Activated naive CD4-positive, alpha-beta T cell treated with anti-CD3 and anti-CD28 coated beads, Interleukin-2, amount 50 U/mL, for 24 hours (primary cell): ENCODE results near the gene HTR7.
A peak's percentile ranks its signal among the peaks of the same experiment; 100 is the strongest.
"Not testable (repeated sequence)": the region's sequence is repeated elsewhere in the genome, so short reads cannot be mapped to it uniquely, and the experiment has no call there.

Experiments used
- H3K27ac Mint-ChIP-seq: one replicate; pipeline ENCODE4 v1.8.0; 2021; ENCODE audit warnings: mild to moderate bottlenecking, mixed read lengths
- H3K27me3 Mint-ChIP-seq: one replicate; pipeline ENCODE4 v1.8.0; 2021; ENCODE audit warnings: mixed read lengths
- H3K36me3 Mint-ChIP-seq: one replicate; pipeline ENCODE4 v1.8.0; 2021; ENCODE audit warnings: mixed read lengths
- H3K4me1 Mint-ChIP-seq: one replicate; pipeline ENCODE4 v1.8.0; 2021; ENCODE audit warnings: mixed read lengths
- H3K4me3 Mint-ChIP-seq: one replicate; pipeline ENCODE4 v1.8.0; 2021; ENCODE audit warnings: mild to moderate bottlenecking, mixed read lengths
- H3K9me3 Mint-ChIP-seq: one replicate; pipeline ENCODE4 v1.8.0; 2021; ENCODE audit warnings: mixed read lengths

Gene HTR7

DNA sequence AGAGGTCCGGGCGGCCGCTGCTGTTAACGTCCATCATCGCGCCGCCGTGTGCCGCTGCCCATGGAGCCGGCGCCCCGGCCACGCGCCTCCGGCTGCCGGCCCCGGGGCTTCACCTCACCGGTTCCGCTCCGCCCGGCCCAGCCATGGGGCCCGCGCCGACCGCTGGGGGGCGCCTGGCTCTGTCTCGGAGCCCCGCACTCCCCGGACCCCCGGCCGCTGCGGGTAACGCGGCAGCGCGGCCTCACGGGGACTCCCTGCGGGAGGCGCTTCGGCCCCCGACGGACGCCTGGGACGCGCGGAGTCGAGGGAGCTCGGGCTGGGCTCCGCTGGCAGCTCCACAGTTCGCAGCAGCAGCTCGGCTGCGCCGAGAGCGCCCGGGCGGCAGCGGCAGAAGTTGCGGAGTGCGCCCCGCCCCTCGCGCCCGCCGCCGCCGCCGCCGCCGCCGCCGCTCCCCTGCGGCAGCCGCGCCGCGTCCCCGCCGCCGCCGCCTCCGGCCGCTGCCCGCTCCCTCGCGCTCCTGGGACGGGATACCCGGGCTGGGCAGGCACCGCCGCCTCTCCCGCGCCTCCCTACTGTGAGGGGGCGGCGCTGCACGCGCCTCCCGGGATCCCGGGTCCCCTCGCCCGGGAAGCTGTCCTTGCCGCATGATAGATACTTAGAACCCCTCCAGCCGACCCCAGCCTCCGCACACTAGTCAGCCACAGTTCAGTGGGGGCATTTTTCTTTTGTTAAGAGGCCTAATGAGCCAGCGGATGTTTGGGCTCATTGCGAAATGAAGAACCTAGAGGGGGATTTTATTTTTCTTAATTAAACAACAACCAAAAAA is at the start of gene HTR7:
TSS of gene HTR7 (minus strand) at position 405 of the 826 bp plus-strand sequence. CDS start at position 37, 368 bp downstream.
- H3K4me1 Mint-ChIP-seq, result peaks cover 12% of the 10 kb centered on the region
- no peaks in the 10 kb centered on the region for H3K9me3 Mint-ChIP-seq
- H3K36me3 Mint-ChIP-seq, result no peaks in the 10 kb centered on the region
- H3K4me3 Mint-ChIP-seq, result peak within 1 kb of the TSS; percentile 89
- H3K27me3 Mint-ChIP-seq, result peaks cover 45% of the 10 kb centered on the region
- H3K27ac Mint-ChIP-seq, result no peak within 1 kb of the TSS

DNA sequence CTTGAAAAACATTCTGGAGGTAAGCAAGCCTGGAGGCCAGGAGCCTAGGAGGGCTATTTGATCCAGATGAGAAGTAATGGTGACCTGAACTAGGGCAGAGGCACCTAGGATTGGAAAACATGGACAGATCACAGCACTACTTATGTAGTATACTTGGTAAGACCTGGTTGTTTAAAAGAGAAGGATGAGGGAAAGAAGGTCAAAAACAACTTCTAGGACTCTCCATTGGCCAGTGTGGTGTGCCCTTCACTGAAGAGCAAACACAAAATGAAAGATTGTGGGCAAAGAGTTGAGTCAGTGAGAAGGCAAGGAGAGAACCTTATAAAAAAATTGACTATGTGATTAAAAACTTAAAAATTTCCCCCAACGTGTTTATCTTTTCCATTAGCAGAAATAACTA is 48.8 kb upstream of the HTR7 start:
- Mint-ChIP-seq H3K9me3 (peaks cover 5% of the 10 kb centered on the region), H3K27ac (no peak overlapping the region), H3K4me3 (no peak overlapping the region), H3K4me1 (peaks cover 5% of the 10 kb centered on the region), H3K27me3 (no peaks in the 10 kb centered on the region), H3K36me3 (peaks cover 26% of the 10 kb centered on the region)

DNA sequence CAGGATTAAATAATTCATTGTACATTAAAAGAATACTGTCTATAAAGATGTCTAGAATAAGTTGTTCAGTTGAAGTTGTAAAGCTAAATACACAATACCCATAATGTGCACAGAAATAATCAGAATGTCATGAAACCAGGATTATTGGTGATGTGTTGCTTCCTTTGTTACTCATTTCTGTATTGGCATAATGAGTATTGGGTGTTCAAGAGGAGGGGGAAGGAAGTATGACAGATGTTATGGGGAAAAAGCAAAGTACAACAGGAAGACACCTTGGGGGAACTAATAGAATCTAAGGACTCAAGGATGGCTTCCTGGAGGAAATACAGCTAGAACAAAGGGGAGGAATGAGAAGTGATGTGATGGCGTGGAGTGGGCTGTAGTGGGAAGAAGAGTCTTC is 48.1 kb upstream of the HTR7 start:
- H3K27ac Mint-ChIP-seq, result no peak overlapping the region
- peaks cover 4% of the 10 kb centered on the region for H3K4me1 Mint-ChIP-seq
- H3K27me3 Mint-ChIP-seq, result no peaks in the 10 kb centered on the region
- no peak overlapping the region for H3K4me3 Mint-ChIP-seq
- H3K36me3 Mint-ChIP-seq, result peaks cover 27% of the 10 kb centered on the region
- peaks cover 5% of the 10 kb centered on the region for H3K9me3 Mint-ChIP-seq

DNA sequence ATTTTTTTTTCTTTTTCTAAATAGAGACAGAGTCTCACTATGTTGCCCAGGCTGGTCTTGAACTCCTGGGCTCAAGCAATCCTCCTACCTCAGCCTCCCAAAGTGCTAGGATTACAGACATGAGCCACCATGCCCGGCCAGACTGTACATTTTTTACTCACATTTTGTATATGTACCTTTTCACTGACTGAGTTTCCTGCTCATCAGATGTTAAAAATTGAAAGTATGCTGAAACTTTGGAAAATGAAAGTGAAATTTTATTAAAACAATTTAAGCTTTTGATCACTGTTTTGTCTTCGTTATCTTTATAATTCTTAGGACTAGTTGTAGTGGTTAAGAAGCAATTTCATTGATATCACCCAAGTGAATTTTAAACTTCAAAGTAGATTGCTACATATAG is 39.1 kb upstream of the HTR7 start:
- H3K27me3 Mint-ChIP-seq, H3K9me3 Mint-ChIP-seq: not testable (repeated sequence)
- H3K4me1 Mint-ChIP-seq, result peaks cover 38% of the 10 kb centered on the region
- peaks cover 18% of the 10 kb centered on the region for H3K36me3 Mint-ChIP-seq
- H3K4me3 Mint-ChIP-seq, result peak overlapping the region; percentile 38
- peak overlapping the region; percentile 89 for H3K27ac Mint-ChIP-seq

DNA sequence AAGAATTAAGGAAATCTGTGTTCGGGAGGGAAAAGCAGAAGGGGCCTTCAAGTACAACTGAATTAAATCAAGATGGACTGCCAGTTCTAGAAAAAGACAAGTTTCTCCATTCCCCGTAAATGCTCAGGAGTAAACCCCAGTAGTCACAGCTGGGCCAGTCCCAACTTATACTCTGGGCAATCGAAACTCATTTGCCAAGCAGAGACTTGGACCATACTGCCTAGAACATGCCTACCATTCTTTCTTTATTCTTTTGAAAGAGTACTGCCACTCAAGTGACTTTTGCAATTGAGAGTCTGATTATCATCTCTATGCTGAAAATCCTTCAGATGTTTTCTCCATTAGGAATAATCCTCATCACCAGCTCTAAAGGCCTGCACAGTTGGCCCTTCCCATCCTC is 35.4 kb upstream of the HTR7 start:
- no peaks in the 10 kb centered on the region for H3K27me3 Mint-ChIP-seq

DNA sequence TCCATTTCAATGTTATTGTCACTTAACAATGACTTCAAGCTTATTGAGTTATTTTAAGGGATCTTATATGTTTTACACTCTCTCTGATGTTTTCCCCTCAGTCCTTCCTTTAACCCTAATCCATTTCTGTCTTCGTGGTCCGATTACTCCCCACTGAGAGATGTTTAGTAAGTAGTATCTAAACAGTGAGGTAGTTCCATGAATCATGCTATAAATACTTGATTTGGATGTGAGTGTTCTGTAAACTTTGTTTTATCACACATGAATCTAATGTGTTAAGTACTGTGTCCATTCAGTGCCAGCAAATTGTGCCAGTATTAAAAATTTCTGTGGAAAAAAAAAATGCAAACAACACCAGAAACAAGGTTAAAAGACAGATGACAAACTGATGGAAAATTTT is 32.5 kb upstream of the HTR7 start:
- H3K27me3 Mint-ChIP-seq, result no peaks in the 10 kb centered on the region
- H3K27ac Mint-ChIP-seq, result no peak overlapping the region
- peaks cover 39% of the 10 kb centered on the region for H3K4me1 Mint-ChIP-seq
- H3K4me3 Mint-ChIP-seq, result no peak overlapping the region
- no peaks in the 10 kb centered on the region for H3K9me3 Mint-ChIP-seq
- H3K36me3 Mint-ChIP-seq, result peaks cover 27% of the 10 kb centered on the region

More for the DNA sequence above, 35.4 kb upstream of the HTR7 start:
- Mint-ChIP-seq H3K27ac (no peak overlapping the region), H3K36me3 (peaks cover 22% of the 10 kb centered on the region), H3K4me1 (peaks cover 57% of the 10 kb centered on the region), H3K4me3 (no peak overlapping the region), H3K9me3 (no peaks in the 10 kb centered on the region)

DNA sequence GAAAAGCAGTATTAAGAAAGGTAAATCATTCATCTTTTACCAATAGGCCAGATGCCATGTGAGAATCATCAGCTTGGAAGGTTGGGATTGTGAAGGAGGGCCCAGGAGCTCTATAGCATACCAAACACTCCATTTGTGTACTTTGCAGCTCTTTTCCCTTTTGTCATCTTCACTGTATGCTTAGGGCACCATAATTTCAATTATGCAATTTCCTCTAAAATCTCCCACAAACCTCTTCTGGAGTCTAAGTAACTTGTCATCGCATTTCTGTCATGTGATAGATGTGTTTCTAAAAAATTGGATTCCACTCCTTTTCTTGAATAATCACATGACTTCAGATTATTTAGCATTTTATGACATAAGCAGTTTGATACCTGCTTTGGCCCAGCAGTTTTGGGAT is 31.8 kb upstream of the HTR7 start:
- Mint-ChIP-seq H3K4me3 (no peak overlapping the region), H3K4me1 (peaks cover 37% of the 10 kb centered on the region), H3K9me3 (no peaks in the 10 kb centered on the region), H3K36me3 (peaks cover 26% of the 10 kb centered on the region), H3K27ac (no peak overlapping the region), H3K27me3 (no peaks in the 10 kb centered on the region)

DNA sequence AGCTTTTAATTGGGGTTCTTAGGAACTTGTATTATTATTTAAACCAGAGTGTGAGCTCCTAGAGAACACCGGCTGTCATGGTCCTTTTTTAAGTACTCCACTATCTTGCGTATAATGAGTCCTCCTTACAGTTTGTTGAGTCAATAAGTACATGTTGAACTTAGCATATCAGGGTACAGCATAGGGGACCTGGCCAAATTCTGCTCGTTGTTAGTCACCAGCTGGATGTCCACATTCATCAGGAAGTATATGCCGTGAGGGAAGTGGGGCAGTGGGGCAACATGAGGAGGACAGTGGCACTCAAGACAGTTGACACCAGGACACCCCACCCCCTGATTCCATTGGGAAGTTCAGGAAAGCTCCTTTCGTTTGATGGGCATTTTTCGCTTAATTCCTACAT is 30.5 kb upstream of the HTR7 start:
- Mint-ChIP-seq H3K9me3 (no peaks in the 10 kb centered on the region), H3K27me3 (no peaks in the 10 kb centered on the region), H3K27ac (no peak overlapping the region), H3K4me1 (peaks cover 30% of the 10 kb centered on the region), H3K36me3 (peaks cover 22% of the 10 kb centered on the region), H3K4me3 (no peak overlapping the region)

DNA sequence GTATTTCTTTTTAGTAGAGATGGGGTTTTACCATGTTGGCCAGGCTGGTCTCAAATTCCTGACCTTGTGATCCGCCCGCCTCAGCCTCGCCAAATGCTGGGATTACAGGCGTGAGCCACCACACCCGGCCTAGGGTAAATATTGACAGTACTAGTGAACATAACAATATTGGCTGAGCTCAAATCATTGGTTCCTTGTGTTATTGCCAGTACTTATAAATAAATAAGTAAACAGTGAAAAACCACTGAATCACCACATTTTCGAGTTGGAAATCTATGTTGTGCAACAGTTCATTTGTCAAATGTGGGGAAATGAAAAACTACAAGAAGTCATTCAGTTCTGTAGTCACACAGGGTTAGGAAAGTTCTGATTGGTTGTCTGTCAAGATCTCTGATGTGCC is 29.7 kb upstream of the HTR7 start:
- Mint-ChIP-seq H3K4me1 (peaks cover 28% of the 10 kb centered on the region), H3K36me3 (peaks cover 24% of the 10 kb centered on the region), H3K27ac (no peak overlapping the region), H3K4me3 (no peak overlapping the region), H3K27me3 (no peaks in the 10 kb centered on the region), H3K9me3 (no peaks in the 10 kb centered on the region)

DNA sequence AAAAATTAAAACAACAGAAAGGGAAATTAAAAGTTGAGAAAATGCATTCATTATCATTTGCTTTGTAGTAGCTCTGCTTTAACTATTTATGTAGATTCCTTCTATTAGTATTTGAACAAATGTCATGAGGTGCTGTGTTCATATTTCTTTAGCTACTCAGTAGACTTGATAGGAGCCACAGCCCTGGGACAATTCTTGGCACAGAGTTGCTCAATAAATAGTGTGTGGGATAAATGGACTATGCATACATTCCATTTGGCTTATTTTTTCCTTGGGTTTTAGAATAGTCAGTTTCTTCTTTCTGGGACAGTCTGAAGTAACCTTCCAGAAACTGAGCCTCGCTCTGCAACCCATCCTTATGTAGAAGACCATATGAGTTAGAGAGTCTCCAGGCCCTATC is 27.3 kb upstream of the HTR7 start:
- H3K9me3 Mint-ChIP-seq, result no peaks in the 10 kb centered on the region
- H3K27me3 Mint-ChIP-seq, result no peaks in the 10 kb centered on the region
- no peak overlapping the region for H3K4me3 Mint-ChIP-seq
- H3K36me3 Mint-ChIP-seq, result peaks cover 17% of the 10 kb centered on the region
- H3K4me1 Mint-ChIP-seq, result peaks cover 11% of the 10 kb centered on the region
- no peak overlapping the region for H3K27ac Mint-ChIP-seq

DNA sequence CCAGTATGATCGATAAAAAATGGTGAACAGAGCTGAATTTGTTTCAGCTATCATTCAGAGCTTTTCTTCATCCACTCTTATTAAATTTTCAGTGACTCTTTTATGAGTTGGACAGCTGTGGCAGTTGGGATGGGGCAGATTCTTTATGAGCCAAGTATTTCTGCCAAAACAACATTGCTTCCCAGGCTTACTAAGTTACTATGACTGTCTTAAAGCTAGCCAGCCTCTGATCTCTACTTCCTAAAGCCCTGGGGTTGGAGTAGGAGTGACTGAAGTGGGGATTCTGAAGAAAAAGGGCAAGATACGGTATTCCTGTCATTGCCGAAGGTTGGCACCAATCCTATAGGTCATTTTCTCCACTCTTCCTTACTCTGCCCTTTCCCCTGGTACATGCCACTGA is 26.6 kb upstream of the HTR7 start:
- Mint-ChIP-seq H3K36me3 (peaks cover 18% of the 10 kb centered on the region), H3K9me3 (no peaks in the 10 kb centered on the region)

DNA sequence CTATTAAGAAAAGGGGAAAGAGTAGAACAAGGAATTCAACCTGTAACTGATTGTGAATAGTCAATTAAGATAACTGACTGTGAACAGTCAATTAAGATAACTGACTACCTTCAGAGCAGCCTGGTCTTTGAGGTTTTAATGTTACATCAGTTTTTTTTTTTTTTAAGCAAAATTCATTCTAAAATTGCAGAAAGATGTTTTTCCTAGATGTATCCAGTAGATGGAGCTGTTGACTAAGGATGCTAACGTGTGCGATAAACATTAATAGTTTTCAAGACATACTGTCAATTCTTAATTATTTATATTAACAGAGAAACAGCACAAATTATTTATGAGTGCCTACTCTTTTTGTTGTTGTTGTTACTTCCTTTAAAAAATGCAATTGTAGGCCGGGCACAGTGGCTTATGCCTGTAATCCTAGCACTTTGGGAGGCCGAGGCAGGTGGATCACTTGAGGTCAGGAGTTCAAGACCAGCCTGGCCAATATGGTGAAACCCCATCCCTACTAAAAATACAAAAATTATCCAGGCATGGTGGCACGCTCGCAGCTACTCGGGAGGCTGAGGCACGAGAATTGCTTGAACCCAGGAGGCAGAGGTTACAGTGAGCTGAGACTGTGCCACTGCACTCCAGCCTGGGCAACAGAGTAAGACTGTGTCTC is 22.4 kb upstream of the HTR7 start:
- H3K27me3 Mint-ChIP-seq, H3K9me3 Mint-ChIP-seq, H3K4me3 Mint-ChIP-seq, H3K4me1 Mint-ChIP-seq, H3K27ac Mint-ChIP-seq: not testable (repeated sequence)
- peaks cover 16% of the 10 kb centered on the region for H3K36me3 Mint-ChIP-seq

More for the DNA sequence above, 26.6 kb upstream of the HTR7 start:
- Mint-ChIP-seq H3K27ac (no peak overlapping the region), H3K4me3 (no peak overlapping the region), H3K4me1 (peaks cover 10% of the 10 kb centered on the region), H3K27me3 (no peaks in the 10 kb centered on the region)

DNA sequence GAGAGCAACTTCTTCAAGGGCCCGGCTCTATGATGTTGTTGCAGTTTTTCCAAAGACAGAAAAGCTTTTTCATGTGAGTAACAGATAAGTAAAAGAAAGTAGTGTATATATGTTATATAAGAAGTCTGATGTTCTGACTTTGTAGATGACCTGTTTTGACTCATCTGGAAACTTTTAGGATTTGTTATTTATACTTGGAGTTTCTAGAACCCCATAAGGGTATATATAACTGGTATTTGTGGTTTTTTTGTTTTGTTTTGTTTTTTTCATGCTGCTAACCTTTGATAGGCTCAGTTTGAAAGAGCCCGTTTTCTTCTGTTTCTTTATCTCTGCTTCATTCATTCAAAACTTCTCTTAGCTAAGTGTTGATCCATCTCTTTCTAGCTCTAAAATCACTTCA is 21.2 kb upstream of the HTR7 start:
- Mint-ChIP-seq H3K4me1 (peaks cover 10% of the 10 kb centered on the region), H3K4me3 (no peak overlapping the region), H3K36me3 (peaks cover 16% of the 10 kb centered on the region), H3K9me3 (no peaks in the 10 kb centered on the region), H3K27me3 (no peaks in the 10 kb centered on the region), H3K27ac (peak overlapping the region; percentile 15)

DNA sequence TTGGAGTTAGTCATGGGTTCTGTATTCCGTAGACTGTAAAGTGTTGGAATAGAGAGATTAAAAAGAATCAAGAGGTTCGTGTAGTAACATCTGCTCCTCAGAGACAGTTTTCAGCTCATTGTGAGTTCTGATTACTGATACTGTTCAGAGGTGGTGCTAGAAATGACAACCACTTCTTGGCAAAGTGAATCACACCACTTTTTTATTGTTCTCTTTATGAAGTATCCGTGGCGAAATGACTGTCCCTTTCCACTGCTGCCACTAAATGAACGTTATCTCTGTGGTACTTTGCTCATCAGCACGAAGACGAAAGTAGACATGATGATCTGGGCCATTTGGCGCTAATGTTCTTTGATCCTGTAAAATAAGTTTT is 14.8 kb upstream of the HTR7 start:
- H3K4me3 Mint-ChIP-seq, result peak overlapping the region; percentile 99

DNA sequence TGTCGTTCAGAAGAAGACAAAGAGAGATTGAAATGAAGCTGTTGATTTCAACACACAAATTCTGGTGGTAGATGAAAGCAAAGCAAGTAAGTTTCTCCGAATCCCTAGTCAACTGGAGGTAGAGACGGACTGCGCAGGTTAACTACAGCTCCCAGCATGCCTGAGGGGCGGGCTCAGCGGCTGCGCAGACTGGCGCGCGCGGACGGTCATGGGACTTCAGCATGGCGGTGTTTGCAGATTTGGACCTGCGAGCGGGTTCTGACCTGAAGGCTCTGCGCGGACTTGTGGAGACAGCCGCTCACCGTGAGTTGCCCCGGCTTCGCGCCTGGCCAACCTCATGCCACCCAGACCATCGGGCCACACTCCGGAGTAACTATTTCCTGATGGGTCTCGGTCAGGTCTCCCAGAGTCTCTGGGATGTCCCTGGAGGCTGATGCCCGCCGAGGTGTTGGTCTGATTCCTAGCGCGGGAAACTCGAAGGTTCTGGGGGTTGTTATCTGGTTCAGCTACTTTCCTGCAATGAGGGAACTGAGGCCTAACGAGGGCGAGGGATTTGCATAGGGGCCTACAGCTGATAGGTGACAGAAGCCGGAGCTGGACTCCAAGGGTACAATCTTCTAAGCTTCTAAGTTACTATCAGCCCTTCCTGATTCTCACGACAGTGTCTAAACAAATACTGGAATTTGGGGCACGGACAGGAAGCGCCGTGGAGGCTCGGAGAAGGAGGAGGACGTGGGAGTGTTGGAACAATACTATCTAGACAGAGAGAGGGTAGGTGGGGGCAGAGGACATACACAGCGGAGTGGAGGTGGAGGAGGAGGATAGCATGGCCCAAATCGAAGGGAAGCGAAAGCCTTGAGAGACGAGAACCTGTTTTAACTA is 14.2 kb upstream of the HTR7 start, which contains the start of gene RPP30:
TSS of gene RPP30 (plus strand) at position 209 of the 882 bp plus-strand sequence. CDS start at position 222, 13 bp downstream.
- peak within 1 kb of the TSS; percentile 91 for H3K27ac Mint-ChIP-seq
- peaks cover 11% of the 10 kb centered on the region for H3K27me3 Mint-ChIP-seq
- H3K4me1 Mint-ChIP-seq, result peaks cover 30% of the 10 kb centered on the region
- no peaks in the 10 kb centered on the region for H3K9me3 Mint-ChIP-seq
- H3K4me3 Mint-ChIP-seq, result peak within 1 kb of the TSS; percentile 99
- peaks cover 7% of the 10 kb centered on the region for H3K36me3 Mint-ChIP-seq

More for the DNA sequence above, 14.8 kb upstream of the HTR7 start:
- Mint-ChIP-seq H3K9me3 (no peaks in the 10 kb centered on the region), H3K27me3 (peaks cover 10% of the 10 kb centered on the region), H3K4me1 (peaks cover 30% of the 10 kb centered on the region), H3K27ac (peak overlapping the region; percentile 91), H3K36me3 (peaks cover 7% of the 10 kb centered on the region)
